BE2C (cell line): ENCODE measurements around the gene FAM117B. TPM values are rescaled to one million over a fixed set of nuclear protein-coding genes. Genes with fewer than 3 reads are reported as not detected.

Source experiments
- DNase-seq: peaks from one replicate; pipeline ENCODE4 v3.0.0-alpha.2; 2020
- H3K27me3 ChIP-seq: fragments of 250-450 bp; sonication (Bioruptor Pico); 2 replicates; pipeline ENCODE4 v1.5.1; 2020; ENCODE audit warnings: mild to moderate bottlenecking
- H3K36me3 ChIP-seq: fragments of 250-450 bp; sonication (Bioruptor Pico); 2 replicates; pipeline ENCODE4 v1.5.1; 2020; ENCODE audit warnings: mild to moderate bottlenecking
- H3K4me1 ChIP-seq: fragments of 250-450 bp; sonication (Bioruptor Pico); 2 replicates; pipeline ENCODE4 v1.5.1; 2020
- H3K4me3 ChIP-seq: 2 replicates; pipeline ENCODE4 v1.5.1; 2011; ENCODE audit warnings: low read depth, low read length
- H3K9me3 ChIP-seq: fragments of 250-450 bp; sonication (Bioruptor Pico); 2 replicates; pipeline ENCODE4 v1.5.1; 2020
- CTCF ChIP-seq: IDR thresholded peaks from 2 replicates; pipeline ENCODE4 v1.5.1; 2012; ENCODE audit warnings: mild to moderate bottlenecking, low read depth, low read length
- polyA plus RNA-seq: library from polyadenylated mRNA; unstranded; fragments of >200 nt; gene quantifications from one replicate; pipeline ENCODE4 v1.2.1, GENCODE V29; 2012; ENCODE audit warnings: low read depth, missing spikeins; ENCODE audit not compliant: insufficient read length, insufficient read depth

FAM117B gene
- 3.9 TPM for polyA plus RNA-seq

GRCh38 chr2:202634556-202635427 lies at the start of gene FAM117B:
TSS of gene FAM117B (plus strand) at chr2:202634969. CDS start at chr2:202635188, 219 bp downstream.
- H3K9me3 ChIP-seq, result no peaks in the 10 kb centered on the region
- TF ChIP-seq CTCF, result 0 out of 2 replicates have a peak, but pooled peaks have one; percentile 14
- peak within 1 kb of the TSS; percentile 85 for H3K4me3 ChIP-seq
- H3K36me3 ChIP-seq, result no peaks in the 10 kb centered on the region
- H3K27me3 ChIP-seq, result no peaks in the 10 kb centered on the region
- DNase-seq, result peak; percentile 100
- no peaks in the 10 kb centered on the region for H3K4me1 ChIP-seq

GRCh38 chr2:202588647-202589581 lies 45.9 kb upstream of the FAM117B start:
- peak overlapping the region; percentile 41 for H3K4me3 ChIP-seq
- TF ChIP-seq CTCF, result peak; percentile 97
- no peaks in the 10 kb centered on the region for H3K9me3 ChIP-seq
- DNase-seq, result peak; percentile 80
- no peaks in the 10 kb centered on the region for H3K27me3 ChIP-seq
- no peaks in the 10 kb centered on the region for H3K4me1 ChIP-seq
- H3K36me3 ChIP-seq, result no peaks in the 10 kb centered on the region

- DNase-seq, result no peak
- Histone ChIP-seq H3K4me1 (no peaks in the 10 kb centered on the region), H3K9me3 (no peaks in the 10 kb centered on the region), H3K4me3 (no peak overlapping the region), H3K27me3 (no peaks in the 10 kb centered on the region), H3K36me3 (no peaks in the 10 kb centered on the region)
- no peak for TF ChIP-seq CTCF
Observed at GRCh38 chr2:202589582-202589949, 45.2 kb upstream of the FAM117B start.

- no peak for DNase-seq
Observed at GRCh38 chr2:202592566-202592965, 42.2 kb upstream of the FAM117B start.

GRCh38 chr2:202599105-202599504 lies 35.7 kb upstream of the FAM117B start:
- Histone ChIP-seq H3K9me3 (no peaks in the 10 kb centered on the region), H3K27me3 (no peaks in the 10 kb centered on the region), H3K4me3 (no peak overlapping the region), H3K36me3 (no peaks in the 10 kb centered on the region), H3K4me1 (no peaks in the 10 kb centered on the region)
- no peak for DNase-seq
- no peak for TF ChIP-seq CTCF

More at GRCh38 chr2:202592566-202592965, 42.2 kb upstream of the FAM117B start:
- no peaks in the 10 kb centered on the region for H3K36me3 ChIP-seq
- no peaks in the 10 kb centered on the region for H3K4me1 ChIP-seq
- TF ChIP-seq CTCF, result no peak
- H3K27me3 ChIP-seq, result no peaks in the 10 kb centered on the region
- H3K9me3 ChIP-seq, result no peaks in the 10 kb centered on the region
- no peak overlapping the region for H3K4me3 ChIP-seq
